T-cell (primary cell): ENCODE results near the gene PABPC4L. TPM values are rescaled to one million over a fixed set of nuclear protein-coding genes. Genes with fewer than 3 reads are reported as not detected.

Experiments
- ATAC-seq, 4 experiments: fragments of 200-7000 bp in 3 of 4; fragments of 150-1000 bp in 1 of 4; cut with Tn5 transposase; replicated peaks in 1 of 4; 1 replicate in 3 of 4; 2 replicates in 1 of 4; pipeline ENCODE4 v1.10.0; 2021; ENCODE audit warnings: moderate library complexity in 3 of 4, mild to moderate bottlenecking in 2 of 4, moderate number of reproducible peaks in 1 of 4
- CTCF ChIA-PET, 2 donors: fragments of 300-600 bp; sonication (Branson Sonifier 250); formaldehyde crosslinking; loops; one replicate each; lab custom pipeline; 2022; ENCODE audit warnings: antibody characterized with exemption in 2 of 2; lab: Charles Lee
- POLR2A ChIA-PET, 2 donors: fragments of 300-600 bp; sonication (Branson Sonifier 250); formaldehyde crosslinking; loops; one replicate each; lab custom pipeline; 2022; ENCODE audit warnings: antibody characterized with exemption in 2 of 2; lab: Charles Lee
- DNase-seq, 35 experiments: peaks; one replicate each; pipeline versions ENCODE4 v3.0.0 to v3.0.0-alpha.2; 2013 to 2023
- H3K27ac ChIP-seq: one replicate; pipeline ENCODE4 v1.5.1; 2013; ENCODE audit warnings: low read length
- H3K27me3 ChIP-seq, 2 experiments: replicated peaks in 1 of 2; 1 replicate in 1 of 2; 2 replicates in 1 of 2; pipeline versions ENCODE4 v1.6.1 to v1.7.0; 2013; ENCODE audit warnings: low read length in 1 of 2, mixed read lengths in 1 of 2; ENCODE audit not compliant: control insufficient read depth in 2 of 2, insufficient read depth in 2 of 2; ENCODE audit errors: extremely low read depth in 1 of 2
- H3K36me3 ChIP-seq, 2 donors: 1 replicate in 1 of 2; 2 replicates in 1 of 2; pipeline versions ENCODE4 v1.6.1 to v1.7.0; 2013; ENCODE audit warnings: low read length in 1 of 2; ENCODE audit not compliant: control insufficient read depth in 2 of 2, insufficient read depth in 1 of 2; ENCODE audit errors: extremely low read depth in 1 of 2
- H3K4me1 ChIP-seq, 2 experiments: 1 replicate in 1 of 2; 2 replicates in 1 of 2; pipeline versions ENCODE4 v1.6.1 to v1.7.0; 2013; ENCODE audit warnings: low read length in 2 of 2, mixed read lengths in 1 of 2; ENCODE audit not compliant: insufficient read depth in 2 of 2, control insufficient read depth in 1 of 2; ENCODE audit errors: extremely low read depth in 1 of 2
- H3K4me3 ChIP-seq, 2 donors: 1 replicate in 1 of 2; 2 replicates in 1 of 2; pipeline versions ENCODE4 v1.5.1 to v1.7.0; 2013; ENCODE audit warnings: mild to moderate bottlenecking in 2 of 2, low read length in 1 of 2, moderate library complexity in 1 of 2; ENCODE audit not compliant: control insufficient read depth in 1 of 2; ENCODE audit errors: extremely low read depth in 1 of 2
- H3K9me3 ChIP-seq: 2 replicates; pipeline ENCODE4 v1.7.0; 2013
- H3K27ac Mint-ChIP-seq, 2 donors: one replicate each; pipeline ENCODE4 v1.8.0; 2020 to 2021; ENCODE audit warnings: mild to moderate bottlenecking in 2 of 2, mixed read lengths in 2 of 2
- H3K27me3 Mint-ChIP-seq, 2 donors: one replicate each; pipeline ENCODE4 v1.8.0; 2021 to 2022; ENCODE audit warnings: mixed read lengths in 2 of 2
- H3K36me3 Mint-ChIP-seq: one replicate; pipeline ENCODE4 v1.8.0; 2021; ENCODE audit warnings: mixed read lengths
- H3K4me1 Mint-ChIP-seq, 3 donors: one replicate each; pipeline ENCODE4 v1.8.0; 2020 to 2022; ENCODE audit warnings: mixed read lengths in 3 of 3, mild to moderate bottlenecking in 1 of 3
- H3K4me3 Mint-ChIP-seq, 3 donors: one replicate each; pipeline ENCODE4 v1.8.0; 2020 to 2022; ENCODE audit warnings: mild to moderate bottlenecking in 3 of 3, mixed read lengths in 3 of 3, moderate library complexity in 3 of 3
- H3K9me3 Mint-ChIP-seq, 3 donors: one replicate each; pipeline ENCODE4 v1.8.0; 2020 to 2022; ENCODE audit warnings: mixed read lengths in 3 of 3
- WGBS: methylation state at CpG from one replicate; pipeline ENCODE4 v1.1.5; 2013; ENCODE audit warnings: missing lambda C conversion rate; ENCODE audit not compliant: insufficient coverage; 5-methylcytosine and 5-hydroxymethylcytosine counted together
- total RNA-seq, 35 experiments: library from RNA in 6 of 35; stranded (reverse) in 6 of 35; fragments of 120-200 nt in 1 of 35; gene quantifications; one replicate each; pipeline versions ENCODE4 v1.2.1 to v1.2.4 and lab custom pipeline; 2013 to 2026

PABPC4L gene
- total RNA-seq, 5 donors from 2014 or later (not counting 1 experiment from before 2014, with no cell fraction given): 0.06 TPM; not detected in 4

DNA sequence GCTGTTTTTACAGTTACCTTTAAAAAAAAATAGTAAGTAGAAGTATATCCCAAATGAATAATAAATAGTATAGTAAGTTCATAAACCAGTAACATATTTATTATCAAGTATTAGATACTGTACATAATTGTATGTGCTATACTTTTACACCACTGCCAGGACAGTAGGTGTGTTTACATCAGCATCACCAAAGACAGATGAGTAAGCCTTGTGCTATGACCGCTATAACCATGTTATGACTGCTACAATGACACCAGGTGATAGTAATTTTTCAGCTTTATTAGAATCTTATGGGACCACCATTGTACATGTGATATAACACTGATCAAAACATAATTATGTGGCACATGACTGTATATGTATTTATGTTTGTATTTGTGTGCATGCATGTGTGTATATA lies 27.3 kb downstream of the PABPC4L start:
- no peak overlapping the region for H3K27ac ChIP-seq
- H3K4me1 ChIP-seq: no peaks in the 10 kb centered on the region
- POLR2A ChIA-PET: no interaction called here
- WGBS: no CpG with 5 or more reads among the region's 1 CpG
- no peak for ATAC-seq
- Mint-ChIP-seq H3K4me1 (no peaks in the 10 kb centered on the region), H3K4me3 (no peak overlapping the region), H3K27me3 (no peaks in the 10 kb centered on the region), H3K27ac (no peak overlapping the region), H3K36me3 (no peaks in the 10 kb centered on the region), H3K9me3 (peaks cover 7 to 32% (median 10%) of the 10 kb centered on the region in 3 donors)
- no peaks in the 10 kb centered on the region for H3K27me3 ChIP-seq
- H3K4me3 ChIP-seq: no peak overlapping the region
- H3K9me3 ChIP-seq: no peaks in the 10 kb centered on the region
- no peaks in the 10 kb centered on the region for H3K36me3 ChIP-seq
- CTCF ChIA-PET: no interaction called here
- DNase-seq: no peak

DNA sequence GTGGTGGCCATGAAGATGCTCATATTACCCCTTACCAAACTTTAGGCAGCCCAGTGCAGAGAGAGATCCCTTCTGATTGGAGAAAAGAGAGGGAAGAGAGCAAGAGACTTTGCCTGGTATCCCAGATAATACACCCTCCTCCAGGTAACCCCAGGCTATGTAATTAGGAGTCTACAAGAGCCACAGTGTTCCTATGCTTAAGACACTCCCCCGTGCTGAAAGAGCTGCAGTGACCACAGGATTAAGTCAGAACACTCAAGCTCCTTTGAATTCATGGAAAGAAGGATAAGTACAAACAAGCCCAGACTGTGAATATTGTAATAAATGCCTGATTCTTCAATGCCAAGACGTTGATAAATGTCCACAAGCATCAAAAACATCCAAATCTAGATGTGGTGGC lies 41.4 kb downstream of the PABPC4L start:
- WGBS: no CpG with 5 or more reads among the region's 2 CpGs
- no peaks in the 10 kb centered on the region for H3K27me3 ChIP-seq

DNA sequence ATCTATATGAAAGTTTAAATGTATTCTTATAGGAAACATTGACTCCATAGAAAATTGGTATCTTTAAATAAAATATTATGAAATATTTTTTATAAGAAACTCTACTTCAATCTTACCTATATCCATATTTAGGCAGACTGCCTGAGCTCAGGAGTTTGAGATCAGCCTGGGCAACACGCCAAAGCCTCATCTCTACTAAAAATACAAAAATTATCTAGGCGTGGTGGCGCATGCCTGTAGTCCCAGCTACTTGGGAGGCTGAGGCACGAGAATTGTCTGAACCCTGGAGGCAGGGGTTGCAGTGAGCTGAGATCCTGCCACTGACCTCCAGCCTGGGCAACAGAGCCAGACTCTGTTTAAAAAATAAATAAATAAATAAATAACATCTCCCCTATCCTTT lies 47.5 kb downstream of the PABPC4L start:
- no peak for DNase-seq
- no peak overlapping the region for H3K27ac Mint-ChIP-seq
- peaks cover 3 to 14% (median 4%) of the 10 kb centered on the region in 3 donors for H3K9me3 Mint-ChIP-seq
- H3K4me3 Mint-ChIP-seq: no peak overlapping the region
- no peak overlapping the region for H3K27ac ChIP-seq
- H3K36me3 Mint-ChIP-seq: no peaks in the 10 kb centered on the region
- H3K36me3 ChIP-seq: no peaks in the 10 kb centered on the region
- CTCF ChIA-PET: interaction anchor here in 1 of 2 donors (0.7 kb wide), 1 partner anchor 41 kb away, joined by 5 read pairs; no protein-coding TSS in a partner anchor
- no peaks in the 10 kb centered on the region for H3K27me3 ChIP-seq
- H3K9me3 ChIP-seq: no peaks in the 10 kb centered on the region
- no peaks in the 10 kb centered on the region for H3K4me1 Mint-ChIP-seq
- POLR2A ChIA-PET: no interaction called here
- no CpG with 5 or more reads among the region's 4 CpGs for WGBS
- ATAC-seq: no peak
- no peaks in the 10 kb centered on the region for H3K4me1 ChIP-seq
- no peak overlapping the region for H3K4me3 ChIP-seq
- no peaks in the 10 kb centered on the region for H3K27me3 Mint-ChIP-seq

More for the DNA sequence above, 41.4 kb downstream of the PABPC4L start:
- no peaks in the 10 kb centered on the region for H3K27me3 Mint-ChIP-seq
- H3K27ac ChIP-seq: no peak overlapping the region
- no peaks in the 10 kb centered on the region for H3K36me3 ChIP-seq
- H3K9me3 Mint-ChIP-seq: peaks cover 6 to 27% (median 7%) of the 10 kb centered on the region in 3 donors
- no peaks in the 10 kb centered on the region for H3K4me1 ChIP-seq
- POLR2A ChIA-PET: no interaction called here
- H3K36me3 Mint-ChIP-seq: no peaks in the 10 kb centered on the region
- no peaks in the 10 kb centered on the region for H3K4me1 Mint-ChIP-seq
- CTCF ChIA-PET: no interaction called here
- no peak overlapping the region for H3K4me3 Mint-ChIP-seq
- ATAC-seq: no peak
- no peak overlapping the region for H3K27ac Mint-ChIP-seq
- no peak for DNase-seq
- H3K9me3 ChIP-seq: no peaks in the 10 kb centered on the region
- H3K4me3 ChIP-seq: no peak overlapping the region

DNA sequence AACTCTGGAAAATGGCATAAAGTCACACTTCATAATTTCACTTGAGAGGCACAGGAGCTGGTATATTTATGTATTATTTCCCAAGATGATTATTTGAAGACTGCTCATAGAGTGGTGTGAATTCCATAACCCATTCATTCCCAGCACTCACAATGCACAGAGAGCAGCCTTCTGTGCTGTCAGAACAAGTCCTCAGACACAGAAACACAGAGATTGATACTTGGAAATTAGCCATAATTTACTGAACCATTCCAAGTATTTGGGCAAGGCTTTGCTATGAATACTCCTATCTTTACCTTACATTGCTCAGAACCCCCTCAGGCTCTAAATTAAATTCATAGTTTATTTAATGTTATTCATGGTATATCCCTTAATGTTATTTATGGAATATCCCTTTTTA lies 53.6 kb downstream of the PABPC4L start:
- peaks cover 5 to 20% (median 10%) of the 10 kb centered on the region in 3 donors for H3K9me3 Mint-ChIP-seq
- H3K36me3 Mint-ChIP-seq: no peaks in the 10 kb centered on the region
- H3K4me1 ChIP-seq: no peaks in the 10 kb centered on the region
- H3K27ac ChIP-seq: no peak overlapping the region
- H3K27me3 ChIP-seq: no peaks in the 10 kb centered on the region
- no peaks in the 10 kb centered on the region for H3K36me3 ChIP-seq
- ChIA-PET CTCF (no interaction called here), POLR2A (no interaction called here)
- no peak overlapping the region for H3K4me3 ChIP-seq
- no peak overlapping the region for H3K27ac Mint-ChIP-seq
- no peaks in the 10 kb centered on the region for H3K9me3 ChIP-seq
- no peak overlapping the region for H3K4me3 Mint-ChIP-seq
- H3K27me3 Mint-ChIP-seq: no peaks in the 10 kb centered on the region
- DNase-seq (no peak), ATAC-seq (no peak)
- no peaks in the 10 kb centered on the region for H3K4me1 Mint-ChIP-seq
